Fibroblast of mammary gland (primary cell): ENCODE results near the gene USH1C.

Experiments used
- DNase-seq: peaks from one replicate; pipeline ENCODE4 v3.0.0-alpha.2; 2010; ENCODE audit warnings: low read depth
- H3K4me3 ChIP-seq: 2 replicates; pipeline ENCODE4 v1.5.1; 2011; ENCODE audit warnings: low read depth, mild to moderate bottlenecking, low read length, moderate library complexity; ENCODE audit not compliant: control insufficient read depth
- TF ChIP-seq, protein P1 (sequence below): conservative IDR thresholded peaks from 2 replicates; pipeline ENCODE4 v1.5.1; 2011; ENCODE audit warnings: low read depth, low read length, inconsistent platforms; ENCODE audit not compliant: control insufficient read depth, insufficient read depth

The USH1C gene

DNA sequence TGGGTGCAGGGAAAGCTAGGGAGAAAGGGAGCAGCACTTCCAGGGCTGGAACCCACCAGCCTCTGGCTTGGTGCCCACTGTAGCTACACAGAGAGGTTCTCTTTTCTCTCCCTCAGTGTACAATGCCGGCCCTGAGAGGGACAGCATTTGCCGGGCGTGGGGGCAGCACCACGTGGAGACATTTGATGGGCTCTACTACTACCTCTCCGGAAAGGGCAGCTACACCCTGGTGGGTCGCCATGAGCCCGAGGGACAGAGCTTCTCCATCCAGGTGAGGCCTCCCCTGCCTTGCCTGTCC, 9.0 kb upstream of the USH1C start:
- TF ChIP-seq, protein P1, sequence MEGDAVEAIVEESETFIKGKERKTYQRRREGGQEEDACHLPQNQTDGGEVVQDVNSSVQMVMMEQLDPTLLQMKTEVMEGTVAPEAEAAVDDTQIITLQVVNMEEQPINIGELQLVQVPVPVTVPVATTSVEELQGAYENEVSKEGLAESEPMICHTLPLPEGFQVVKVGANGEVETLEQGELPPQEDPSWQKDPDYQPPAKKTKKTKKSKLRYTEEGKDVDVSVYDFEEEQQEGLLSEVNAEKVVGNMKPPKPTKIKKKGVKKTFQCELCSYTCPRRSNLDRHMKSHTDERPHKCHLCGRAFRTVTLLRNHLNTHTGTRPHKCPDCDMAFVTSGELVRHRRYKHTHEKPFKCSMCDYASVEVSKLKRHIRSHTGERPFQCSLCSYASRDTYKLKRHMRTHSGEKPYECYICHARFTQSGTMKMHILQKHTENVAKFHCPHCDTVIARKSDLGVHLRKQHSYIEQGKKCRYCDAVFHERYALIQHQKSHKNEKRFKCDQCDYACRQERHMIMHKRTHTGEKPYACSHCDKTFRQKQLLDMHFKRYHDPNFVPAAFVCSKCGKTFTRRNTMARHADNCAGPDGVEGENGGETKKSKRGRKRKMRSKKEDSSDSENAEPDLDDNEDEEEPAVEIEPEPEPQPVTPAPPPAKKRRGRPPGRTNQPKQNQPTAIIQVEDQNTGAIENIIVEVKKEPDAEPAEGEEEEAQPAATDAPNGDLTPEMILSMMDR: no peak
- no peak overlapping the region for H3K4me3 ChIP-seq
- no peak for DNase-seq

DNA sequence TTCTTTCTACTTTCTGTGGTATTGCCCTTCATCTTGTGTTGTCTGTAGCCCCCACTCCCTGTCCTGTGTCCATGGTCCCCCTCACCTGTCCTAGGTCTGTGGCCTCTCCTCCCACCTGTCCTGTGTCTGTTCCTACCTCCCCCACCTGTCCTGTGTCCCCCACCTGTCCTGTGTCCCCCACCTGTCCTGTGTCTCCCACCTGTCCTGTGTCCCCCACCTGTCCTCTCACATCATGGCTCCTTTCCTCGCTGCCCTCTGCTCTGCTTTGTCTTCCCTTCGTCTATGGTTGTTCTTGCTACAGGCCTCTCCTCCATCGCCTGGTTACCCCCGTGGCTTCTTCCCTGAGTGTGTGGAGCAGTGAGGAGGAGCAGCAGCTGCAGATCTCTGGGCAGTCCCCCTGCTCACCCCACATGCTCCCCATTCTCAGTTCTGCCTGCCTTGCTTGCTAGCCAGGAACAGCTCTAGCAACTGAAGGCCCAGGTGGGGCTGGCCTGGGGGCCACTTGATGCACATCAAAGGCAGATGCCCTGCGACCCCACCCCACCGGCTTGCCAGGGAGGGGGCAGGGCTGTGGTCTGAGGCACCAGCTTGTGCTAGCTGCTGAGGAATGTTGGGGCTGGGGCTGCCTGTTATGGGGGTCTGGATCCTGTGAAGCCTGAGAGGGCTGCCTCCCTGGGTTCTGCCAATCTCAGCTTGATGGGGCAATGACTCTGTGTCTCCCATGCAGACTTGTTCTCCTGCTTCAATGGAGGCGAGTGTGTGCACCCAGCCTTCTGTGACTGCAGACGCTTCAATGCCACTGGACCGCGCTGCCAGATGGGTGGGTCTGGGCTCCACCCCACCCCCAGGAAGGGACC, 8.4 kb upstream of the USH1C start:
- TF ChIP-seq, protein P1: no peak
- DNase-seq: no peak
- H3K4me3 ChIP-seq: no peak overlapping the region

DNA sequence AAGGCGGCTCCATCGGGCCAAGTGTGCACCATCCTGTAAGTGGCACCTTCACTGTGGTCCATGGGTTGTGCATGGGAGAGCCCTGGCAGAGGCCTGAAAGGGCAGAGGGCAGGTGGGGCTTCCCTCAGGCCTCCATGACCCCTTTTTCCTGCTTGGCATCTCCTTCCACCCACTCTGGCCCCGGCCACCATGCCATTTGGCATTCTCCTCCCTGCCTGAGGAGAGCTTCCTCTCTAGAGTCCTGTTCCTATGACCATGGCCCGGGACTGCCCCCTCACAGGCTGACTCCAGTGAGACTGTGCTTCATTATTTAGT, 7.8 kb upstream of the USH1C start:
- DNase-seq: no peak
- TF ChIP-seq, protein P1: no peak
- H3K4me3 ChIP-seq: no peak overlapping the region

DNA sequence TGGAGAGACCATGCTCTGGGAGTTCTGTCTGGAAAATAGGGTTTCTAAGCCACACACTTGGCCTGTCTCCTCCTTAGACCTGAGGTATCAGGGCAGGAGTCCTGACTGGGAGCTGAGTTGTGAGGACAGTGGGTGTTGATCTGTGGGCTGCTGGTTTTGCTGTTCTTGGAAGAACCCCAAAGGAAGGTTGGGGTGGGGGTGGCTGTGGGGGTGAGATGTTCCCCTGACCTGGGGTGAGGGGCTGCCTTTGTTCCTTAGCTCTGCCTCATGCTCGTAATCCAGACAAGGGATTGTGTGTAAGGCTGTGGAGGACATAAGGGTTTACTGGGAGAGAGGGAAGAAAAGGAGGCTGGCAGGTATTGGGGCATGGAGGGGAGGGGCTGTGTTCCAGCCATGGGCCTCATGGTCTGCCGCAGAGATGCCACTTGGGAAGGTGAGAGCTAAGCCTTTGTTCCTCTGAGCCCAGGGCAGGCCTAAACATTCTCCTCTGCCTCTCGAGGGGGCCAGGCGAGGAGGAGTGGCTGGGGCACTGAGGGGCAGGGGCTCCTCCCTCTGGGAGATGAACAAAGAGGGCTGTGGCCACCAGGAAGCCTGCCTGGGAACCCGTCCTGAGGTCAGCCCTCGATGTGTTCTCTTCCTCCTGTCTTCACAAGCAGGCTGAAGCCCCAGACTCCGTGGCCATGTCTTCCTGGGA, 7.3 kb upstream of the USH1C start:
- TF ChIP-seq, protein P1: no peak
- H3K4me3 ChIP-seq: no peak overlapping the region
- no peak for DNase-seq

DNA sequence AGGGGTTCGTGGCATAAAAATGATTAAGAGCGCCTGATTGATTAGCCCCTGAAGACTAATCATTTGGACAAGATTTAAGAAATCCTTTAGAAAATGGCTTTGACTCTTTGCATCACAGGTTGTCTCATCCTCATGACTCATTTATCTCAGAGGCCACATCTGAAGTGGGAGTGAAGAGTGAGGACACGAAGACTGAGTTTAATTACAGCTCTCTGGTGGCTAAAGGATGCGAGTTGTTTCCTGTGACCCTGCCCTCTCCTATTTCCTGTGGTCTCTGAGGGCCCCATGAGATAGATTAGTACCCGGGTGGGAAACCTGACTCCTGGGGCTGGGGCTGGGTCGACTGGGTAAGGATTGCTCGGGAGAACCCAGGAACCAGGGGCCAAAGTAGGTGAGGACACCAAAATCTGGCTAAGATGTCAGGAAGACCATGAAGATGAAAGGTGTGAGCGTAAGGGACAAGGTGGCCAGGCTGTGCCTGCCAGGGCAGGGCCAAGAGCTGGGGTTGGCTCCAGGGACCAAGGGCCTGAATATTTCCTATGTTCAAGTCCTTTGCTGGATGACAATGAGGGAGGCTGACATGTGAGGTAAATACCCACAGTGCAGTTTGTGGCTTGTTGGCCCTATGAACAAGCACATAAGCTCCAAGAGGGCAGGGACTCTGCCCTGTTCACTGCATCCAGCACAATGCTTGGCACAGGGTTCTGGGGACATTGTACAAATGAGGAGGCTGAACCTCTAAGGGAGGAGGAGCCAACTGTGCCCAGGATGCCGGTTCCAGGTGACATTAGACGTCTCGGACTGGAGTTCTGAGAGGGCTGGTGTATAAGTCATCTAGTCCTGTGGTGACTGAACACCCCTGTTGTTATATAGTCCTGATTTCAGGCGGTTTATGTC, 6.5 kb upstream of the USH1C start:
- peak; percentile 36 for DNase-seq
- H3K4me3 ChIP-seq: no peak overlapping the region
- TF ChIP-seq, protein P1: no peak

DNA sequence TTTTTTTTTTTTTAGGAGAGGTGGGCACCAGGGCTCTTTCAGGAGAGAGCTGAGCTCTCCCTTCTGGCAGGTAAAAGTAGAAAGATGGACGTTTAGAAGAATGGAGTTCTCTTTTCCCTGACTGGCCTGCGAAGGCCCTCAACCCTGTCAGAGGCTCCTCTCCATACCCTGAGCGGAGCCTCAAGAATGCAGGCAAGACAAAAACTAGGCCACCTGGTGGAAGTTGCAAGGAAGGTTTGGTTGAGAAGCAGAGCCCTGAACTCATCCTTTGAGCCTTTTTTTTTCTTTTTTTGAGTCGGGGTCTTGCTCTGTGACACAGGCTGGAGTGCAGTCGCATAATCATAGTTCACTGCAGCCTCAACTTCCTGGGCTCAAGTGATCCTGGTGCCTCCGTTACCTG, 4.2 kb upstream of the USH1C start:
- H3K4me3 ChIP-seq: no peak overlapping the region
- TF ChIP-seq, protein P1: no peak
- DNase-seq: no peak
